ENCODE measurements around the gene ENPP7.
"Not testable (repeated sequence)": the region's sequence is repeated elsewhere in the genome, so short reads cannot be mapped to it uniquely, and the experiment has no call there.

ENPP7 gene

GRCh38 chr17:79749958-79750357 is 19.2 kb downstream of the ENPP7 start:
- no peak for DNase-seq

GRCh38 chr17:79750650-79751545 is 20.2 kb downstream of the ENPP7 start:
- DNase-seq = no peak

GRCh38 chr17:79752175-79752574 is 21.4 kb downstream of the ENPP7 start:
- no peak for DNase-seq

- DNase-seq = no peak
Measured at GRCh38 chr17:79754370-79754769, 23.6 kb downstream of the ENPP7 start.

GRCh38 chr17:79754903-79755302 is 24.2 kb downstream of the ENPP7 start:
- not testable (repeated sequence) for DNase-seq

GRCh38 chr17:79755591-79755990 is 24.8 kb downstream of the ENPP7 start:
- no peak for DNase-seq

- DNase-seq = no peak
Measured at GRCh38 chr17:79757140-79757745, 26.5 kb downstream of the ENPP7 start.

- DNase-seq = no peak
Measured at GRCh38 chr17:79758271-79758670, 27.5 kb downstream of the ENPP7 start.

- no peak for DNase-seq
Measured at GRCh38 chr17:79760197-79760906, 29.6 kb downstream of the ENPP7 start.

- no peak for DNase-seq
Measured at GRCh38 chr17:79761894-79762589, 31.3 kb downstream of the ENPP7 start.

GRCh38 chr17:79765708-79766107 is 35.0 kb downstream of the ENPP7 start:
- no peak for DNase-seq

- DNase-seq = no peak
Measured at GRCh38 chr17:79769570-79770506, 39.1 kb downstream of the ENPP7 start.

- no peak for DNase-seq
Measured at GRCh38 chr17:79771276-79771675, 40.5 kb downstream of the ENPP7 start.

GRCh38 chr17:79772726-79773125 is 42.0 kb downstream of the ENPP7 start:
- not testable (repeated sequence) for DNase-seq

GRCh38 chr17:79774561-79774975 is 43.8 kb downstream of the ENPP7 start:
- DNase-seq = no peak

GRCh38 chr17:79775632-79776031 is 44.9 kb downstream of the ENPP7 start:
- no peak for DNase-seq

GRCh38 chr17:79776376-79777119 is 45.8 kb downstream of the ENPP7 start:
- no peak for DNase-seq

- no peak for DNase-seq
Measured at GRCh38 chr17:79777120-79777893, 46.6 kb downstream of the ENPP7 start.

GRCh38 chr17:79777894-79778503 is 47.3 kb downstream of the ENPP7 start, which contains the start of gene CBX2:
Gene CBX2 (plus strand): TSS chr17:79778148. CDS start chr17:79778236, 88 bp downstream.
- DNase-seq = no peak
